GM21825 (cell line): Measurements from ENCODE around the gene LZTR1.
"Not testable (repeated sequence)": the region's sequence is repeated elsewhere in the genome, so short reads cannot be mapped to it uniquely, and the experiment has no call there.

ENCODE experiments used
- ATAC-seq: cut with Tn5 transposase; IDR thresholded peaks from one replicate; pipeline ENCODE4 v1.9.1; 2021; ENCODE audit warnings: mild to moderate bottlenecking, moderate library complexity; ENCODE audit not compliant: unreplicated experiment

LZTR1 gene

GRCh38 chr22:20965104-20965887 lies 16.8 kb upstream of the LZTR1 start:
- no peak for ATAC-seq

GRCh38 chr22:20965888-20966855 lies 15.9 kb upstream of the LZTR1 start:
- ATAC-seq: no peak

- no peak for ATAC-seq
Measured at GRCh38 chr22:20966883-20967696, 15.0 kb upstream of the LZTR1 start, which contains the start of gene AIFM3. Gene AIFM3, plus strand, starts transcription at chr22:20967255. Its CDS starts 690 bp downstream, at chr22:20967945.

- no peak for ATAC-seq
Measured at GRCh38 chr22:20967697-20968211, 14.3 kb upstream of the LZTR1 start.

- ATAC-seq: no peak
Measured at GRCh38 chr22:20968281-20968977, 13.7 kb upstream of the LZTR1 start.

GRCh38 chr22:20970939-20971657 lies 11.0 kb upstream of the LZTR1 start:
- ATAC-seq: no peak

- ATAC-seq: not testable (repeated sequence)
Measured at GRCh38 chr22:20972014-20972694, 9.9 kb upstream of the LZTR1 start.

- ATAC-seq: no peak
Measured at GRCh38 chr22:20972933-20973577, 9.0 kb upstream of the LZTR1 start.

GRCh38 chr22:20973634-20974286 lies 8.3 kb upstream of the LZTR1 start:
- ATAC-seq: no peak

GRCh38 chr22:20974336-20974955 lies 7.7 kb upstream of the LZTR1 start:
- ATAC-seq: no peak

- ATAC-seq: no peak
Measured at GRCh38 chr22:20975541-20976290, 6.4 kb upstream of the LZTR1 start.

GRCh38 chr22:20976291-20976877 lies 5.7 kb upstream of the LZTR1 start:
- ATAC-seq: no peak

GRCh38 chr22:20977019-20977418 lies 5.1 kb upstream of the LZTR1 start:
- ATAC-seq: no peak

- ATAC-seq: no peak
Measured at GRCh38 chr22:20977516-20978170, 4.5 kb upstream of the LZTR1 start.

- ATAC-seq: no peak
Measured at GRCh38 chr22:20978419-20978818, 3.7 kb upstream of the LZTR1 start.
